Hepatocyte (in vitro differentiated cells): ENCODE results near the gene SMCP. TPM values are rescaled to one million over a fixed set of nuclear protein-coding genes. Genes with fewer than 3 reads are reported as not detected.

Experiments
- DNase-seq: peaks from one replicate; pipeline ENCODE4 v3.0.0-alpha.2; 2016; ENCODE audit warnings: low spot score
- H2AFZ ChIP-seq: fragments of 200-600 bp; sonication (generic); 2 replicates; pipeline ENCODE4 v1.6.0; 2016; ENCODE audit warnings: antibody characterized with exemption, mild to moderate bottlenecking
- H3K27ac ChIP-seq: fragments of 200-600 bp; sonication (generic); 2 replicates; pipeline ENCODE4 v1.5.1; 2016; ENCODE audit warnings: mild to moderate bottlenecking
- H3K27me3 ChIP-seq: fragments of 200-600 bp; sonication (generic); 2 replicates; pipeline ENCODE4 v1.6.1; 2016
- H3K36me3 ChIP-seq: fragments of 200-600 bp; sonication (generic); replicated peaks from 2 replicates; pipeline ENCODE4 v1.5.1; 2016; ENCODE audit warnings: low read depth; ENCODE audit not compliant: insufficient read depth
- H3K4me1 ChIP-seq: fragments of 200-600 bp; sonication (generic); 2 replicates; pipeline ENCODE4 v1.5.1; 2016; ENCODE audit warnings: mild to moderate bottlenecking, moderate library complexity; ENCODE audit not compliant: insufficient read depth
- H3K4me2 ChIP-seq: fragments of 200-600 bp; sonication (generic); 2 replicates; pipeline ENCODE4 v1.6.0; 2016
- H3K4me3 ChIP-seq: fragments of 200-600 bp; sonication (generic); 2 replicates; pipeline ENCODE4 v1.5.1; 2016; ENCODE audit warnings: mild to moderate bottlenecking
- H3K79me2 ChIP-seq: fragments of 200-600 bp; sonication (generic); 2 replicates; pipeline ENCODE4 v1.6.0; 2017; ENCODE audit warnings: mild to moderate bottlenecking
- H3K9me2 ChIP-seq: fragments of 200-600 bp; sonication (generic); replicated peaks from 2 replicates; pipeline ENCODE4 v1.6.0; 2017; ENCODE audit warnings: mild to moderate bottlenecking; ENCODE audit not compliant: insufficient read depth
- H3K9me3 ChIP-seq: fragments of 200-600 bp; sonication (generic); 2 replicates; pipeline ENCODE4 v1.5.1; 2016; ENCODE audit warnings: low read depth, mild to moderate bottlenecking
- H4K20me1 ChIP-seq: fragments of 200-600 bp; sonication (generic); 2 replicates; pipeline ENCODE4 v1.6.0; 2016; ENCODE audit warnings: mild to moderate bottlenecking; ENCODE audit not compliant: insufficient read depth, poor library complexity, severe bottlenecking
- EZH2 ChIP-seq: fragments of 200-600 bp; sonication (generic); IDR thresholded peaks from 2 replicates; pipeline ENCODE4 v1.6.1; 2016; ENCODE audit warnings: antibody characterized with exemption, mild to moderate bottlenecking, borderline replicate concordance
- EZH2phosphoT487 ChIP-seq: fragments of 200-600 bp; sonication (generic); IDR thresholded peaks from one replicate; pipeline ENCODE4 v1.6.1; 2018; ENCODE audit warnings: antibody characterized with exemption, mild to moderate bottlenecking, low read depth, moderate library complexity; ENCODE audit not compliant: unreplicated experiment, severe bottlenecking
- WGBS: methylation state at CpG from one replicate; pipeline ENCODE4 v1.1.6; 2016; ENCODE audit warnings: low lambda C conversion rate; ENCODE audit errors: missing lambda C conversion rate; 5-methylcytosine and 5-hydroxymethylcytosine counted together
- polyA plus RNA-seq: library from polyadenylated mRNA; unstranded; fragments of >200 nt; fragmentation: Nextera tagmentation; extraction: Ambion mirVana; gene quantifications from 2 replicates; pipeline ENCODE4 v1.2.1, GENCODE V29; 2016
- total RNA-seq: library from RNA; depleted of rRNA; stranded (reverse); fragments of >200 nt; gene quantifications from 2 replicates; pipeline ENCODE4 v1.2.3, GENCODE V29; 2014
- TF ChIP-seq, protein P1 (sequence below): fragments of 200-600 bp; sonication (generic); IDR thresholded peaks from 2 replicates; pipeline ENCODE4 v1.5.1; 2016; ENCODE audit warnings: antibody characterized with exemption, mild to moderate bottlenecking; ENCODE audit not compliant: poor library complexity

Gene SMCP
- total and polyA plus RNA-seq, 2 experiments from 2014 or later = not detected

DNA sequence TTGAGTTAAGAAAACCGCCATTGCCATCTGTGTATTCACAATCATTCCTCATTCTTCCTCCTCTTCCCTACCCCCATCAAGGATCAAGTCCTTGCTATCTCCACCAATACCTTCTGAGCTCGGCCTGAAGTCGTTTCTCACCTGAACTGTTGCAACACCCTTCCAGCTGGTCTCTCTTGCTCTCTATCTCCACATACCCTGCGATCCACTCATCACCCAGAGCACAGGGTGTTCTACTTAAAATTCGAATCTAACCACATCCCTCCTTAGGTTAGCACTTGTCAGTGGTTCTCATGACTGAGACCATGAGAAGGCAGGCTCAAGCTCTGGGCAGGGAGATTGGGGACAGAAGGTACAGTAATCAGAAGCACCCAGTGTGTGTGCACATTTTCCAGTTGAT, 34.8 kb downstream of the SMCP start:
- H3K27ac ChIP-seq = no peak overlapping the region
- H3K79me2 ChIP-seq = no peaks in the 10 kb centered on the region
- H3K4me1 ChIP-seq = no peaks in the 10 kb centered on the region
- no peaks in the 10 kb centered on the region for H3K9me3 ChIP-seq
- DNase-seq = no peak
- H3K4me3 ChIP-seq = no peak overlapping the region
- no peaks in the 10 kb centered on the region for H4K20me1 ChIP-seq
- TF ChIP-seq EZH2 (no peak), EZH2phosphoT487 (no peak)
- TF ChIP-seq, protein P1, sequence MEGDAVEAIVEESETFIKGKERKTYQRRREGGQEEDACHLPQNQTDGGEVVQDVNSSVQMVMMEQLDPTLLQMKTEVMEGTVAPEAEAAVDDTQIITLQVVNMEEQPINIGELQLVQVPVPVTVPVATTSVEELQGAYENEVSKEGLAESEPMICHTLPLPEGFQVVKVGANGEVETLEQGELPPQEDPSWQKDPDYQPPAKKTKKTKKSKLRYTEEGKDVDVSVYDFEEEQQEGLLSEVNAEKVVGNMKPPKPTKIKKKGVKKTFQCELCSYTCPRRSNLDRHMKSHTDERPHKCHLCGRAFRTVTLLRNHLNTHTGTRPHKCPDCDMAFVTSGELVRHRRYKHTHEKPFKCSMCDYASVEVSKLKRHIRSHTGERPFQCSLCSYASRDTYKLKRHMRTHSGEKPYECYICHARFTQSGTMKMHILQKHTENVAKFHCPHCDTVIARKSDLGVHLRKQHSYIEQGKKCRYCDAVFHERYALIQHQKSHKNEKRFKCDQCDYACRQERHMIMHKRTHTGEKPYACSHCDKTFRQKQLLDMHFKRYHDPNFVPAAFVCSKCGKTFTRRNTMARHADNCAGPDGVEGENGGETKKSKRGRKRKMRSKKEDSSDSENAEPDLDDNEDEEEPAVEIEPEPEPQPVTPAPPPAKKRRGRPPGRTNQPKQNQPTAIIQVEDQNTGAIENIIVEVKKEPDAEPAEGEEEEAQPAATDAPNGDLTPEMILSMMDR = no peak
- H3K27me3 ChIP-seq = no peaks in the 10 kb centered on the region
- H3K9me2 ChIP-seq = no peaks in the 10 kb centered on the region
- no peak overlapping the region for H2AFZ ChIP-seq
- no peak overlapping the region for H3K4me2 ChIP-seq
- no peaks in the 10 kb centered on the region for H3K36me3 ChIP-seq
- WGBS = 40% methylated on average over 5 of the region's 5 CpGs

DNA sequence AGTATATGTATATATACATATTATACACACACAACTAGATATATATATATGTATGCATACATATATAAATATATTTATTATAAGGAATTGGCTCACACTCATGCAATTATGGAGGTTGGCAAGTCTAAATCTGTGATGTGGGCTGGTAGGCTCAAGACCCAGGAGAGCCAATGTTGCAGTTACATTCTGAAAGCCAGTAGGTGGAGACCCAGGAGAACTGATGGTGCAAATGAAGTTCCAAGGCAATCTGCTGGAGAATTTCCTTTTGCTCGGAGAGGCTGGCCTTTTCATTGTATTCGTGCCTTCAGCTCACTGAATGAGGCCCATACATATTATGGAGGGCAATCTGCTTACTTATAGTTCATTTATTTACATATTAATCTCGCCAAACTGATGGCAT, 39.7 kb downstream of the SMCP start:
- Histone ChIP-seq H3K9me3 (no peaks in the 10 kb centered on the region), H3K36me3 (no peaks in the 10 kb centered on the region), H3K27me3 (no peaks in the 10 kb centered on the region), H2AFZ (no peak overlapping the region), H3K4me3 (no peak overlapping the region), H4K20me1 (no peaks in the 10 kb centered on the region), H3K4me2 (no peak overlapping the region), H3K9me2 (no peaks in the 10 kb centered on the region), H3K27ac (no peak overlapping the region), H3K4me1 (no peaks in the 10 kb centered on the region), H3K79me2 (no peaks in the 10 kb centered on the region)
- TF ChIP-seq EZH2 (no peak), EZH2phosphoT487 (no peak)
- TF ChIP-seq, protein P1 = no peak
- DNase-seq = no peak
- WGBS = 25% methylated on average over 3 of the region's 3 CpGs

DNA sequence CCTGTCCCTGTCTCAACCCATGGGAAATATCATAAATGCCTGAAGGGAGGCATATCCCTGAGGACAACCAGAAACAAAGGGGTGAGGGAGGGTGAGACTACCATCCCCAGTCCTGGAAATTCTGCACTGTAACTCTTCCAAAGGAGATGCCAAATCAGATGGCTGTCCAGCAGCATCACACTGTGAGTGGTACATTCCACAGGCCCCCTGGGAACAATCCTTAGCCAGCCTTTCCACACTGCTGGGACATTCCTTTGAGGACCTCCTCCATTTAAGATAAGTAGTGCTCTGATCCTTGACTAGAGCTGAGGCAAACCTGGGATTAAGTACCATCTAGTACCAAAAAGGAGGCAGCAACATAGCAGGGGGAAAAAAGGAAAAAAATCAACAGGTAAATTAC, 40.9 kb downstream of the SMCP start:
- Histone ChIP-seq H4K20me1 (no peaks in the 10 kb centered on the region), H3K4me2 (no peak overlapping the region), H3K27ac (no peak overlapping the region), H3K27me3 (no peaks in the 10 kb centered on the region), H3K36me3 (no peaks in the 10 kb centered on the region), H3K9me3 (no peaks in the 10 kb centered on the region), H3K4me3 (no peak overlapping the region), H3K79me2 (no peaks in the 10 kb centered on the region), H3K9me2 (no peaks in the 10 kb centered on the region), H3K4me1 (no peaks in the 10 kb centered on the region), H2AFZ (no peak overlapping the region)
- TF ChIP-seq EZH2phosphoT487 (no peak), EZH2 (no peak)
- TF ChIP-seq, protein P1 = no peak
- DNase-seq = no peak

DNA sequence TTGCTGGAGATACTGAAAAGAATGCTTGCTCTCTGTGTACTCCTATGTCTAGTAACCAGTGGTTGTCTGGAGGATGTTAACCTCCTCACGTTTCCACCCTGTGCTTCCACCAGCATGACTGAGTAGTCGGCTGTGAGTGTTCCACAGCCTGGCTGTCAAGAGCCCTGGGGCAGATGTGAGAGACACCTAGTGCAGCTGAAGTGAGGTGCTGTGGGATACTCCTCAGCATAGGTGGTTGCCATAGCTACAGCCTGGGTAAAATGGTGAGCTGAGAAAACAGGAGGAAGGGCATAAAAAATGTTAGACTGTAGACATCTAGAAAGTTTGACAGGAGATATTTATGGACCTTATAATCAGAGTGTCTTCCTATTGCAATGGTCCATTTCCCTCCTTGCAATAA, 46.1 kb downstream of the SMCP start:
- Histone ChIP-seq H3K4me3 (no peak overlapping the region), H3K36me3 (no peaks in the 10 kb centered on the region), H3K27me3 (no peaks in the 10 kb centered on the region), H3K4me2 (no peak overlapping the region), H3K79me2 (no peaks in the 10 kb centered on the region), H3K9me2 (no peaks in the 10 kb centered on the region), H2AFZ (no peak overlapping the region), H3K4me1 (no peaks in the 10 kb centered on the region), H3K9me3 (no peaks in the 10 kb centered on the region), H4K20me1 (no peaks in the 10 kb centered on the region), H3K27ac (no peak overlapping the region)
- DNase-seq = no peak
- TF ChIP-seq EZH2phosphoT487 (no peak), EZH2 (no peak)
- TF ChIP-seq, protein P1 = no peak
- WGBS = 49% methylated on average over 2 of the region's 2 CpGs
